Measurements from ENCODE around the gene GPX4.
A peak's percentile ranks its signal among the peaks of the same experiment; 100 is the strongest.

The GPX4 gene

GRCh38 chr19:1130771-1131717, 27.2 kb downstream of the GPX4 start:
- DNase-seq (ENCODE audit: low spot score) = no peak

- peak; percentile 86 for DNase-seq (ENCODE audit: low spot score)
These were observed 28.1 kb downstream of the GPX4 start for GRCh38 chr19:1131718-1132551.

- no peak for DNase-seq (ENCODE audit: low spot score)
These were observed 29.0 kb downstream of the GPX4 start for GRCh38 chr19:1132552-1133383.

GRCh38 chr19:1133471-1133929, 29.7 kb downstream of the GPX4 start:
- DNase-seq (ENCODE audit: low spot score) = no peak

- DNase-seq (ENCODE audit: low spot score) = no peak
These were observed 30.6 kb downstream of the GPX4 start for GRCh38 chr19:1134431-1134830.

GRCh38 chr19:1135454-1135853, 31.7 kb downstream of the GPX4 start:
- no peak for DNase-seq (ENCODE audit: low spot score)

- DNase-seq (ENCODE audit: low spot score) = no peak
These were observed 32.4 kb downstream of the GPX4 start for GRCh38 chr19:1136201-1136600.

- DNase-seq (ENCODE audit: low spot score) = no peak
These were observed 33.0 kb downstream of the GPX4 start for GRCh38 chr19:1136621-1137317.

- DNase-seq (ENCODE audit: low spot score) = no peak
These were observed 34.3 kb downstream of the GPX4 start for GRCh38 chr19:1138121-1138520.

GRCh38 chr19:1139126-1139525, 35.3 kb downstream of the GPX4 start:
- DNase-seq (ENCODE audit: low spot score) = no peak

- DNase-seq (ENCODE audit: low spot score) = no peak
These were observed 36.7 kb downstream of the GPX4 start for GRCh38 chr19:1140272-1141027.

GRCh38 chr19:1141944-1142343, 38.1 kb downstream of the GPX4 start:
- no peak for DNase-seq (ENCODE audit: low spot score)

- no peak for DNase-seq (ENCODE audit: low spot score)
These were observed 40.1 kb downstream of the GPX4 start for GRCh38 chr19:1143828-1144399.

GRCh38 chr19:1144741-1145140, 40.9 kb downstream of the GPX4 start:
- no peak for DNase-seq (ENCODE audit: low spot score)

- DNase-seq (ENCODE audit: low spot score) = no peak
These were observed 42.0 kb downstream of the GPX4 start for GRCh38 chr19:1145635-1146411.

GRCh38 chr19:1146412-1146699, 42.6 kb downstream of the GPX4 start:
- no peak for DNase-seq (ENCODE audit: low spot score)

GRCh38 chr19:1146858-1147780, 43.3 kb downstream of the GPX4 start:
- DNase-seq (ENCODE audit: low spot score) = no peak

GRCh38 chr19:1147934-1148549, 44.2 kb downstream of the GPX4 start:
- no peak for DNase-seq (ENCODE audit: low spot score)
